GM19238 (cell line): Measurements from ENCODE around the gene FANCE.

Experiments used
- DNase-seq: peaks from one replicate; pipeline ENCODE4 v3.0.0; 2011; ENCODE audit warnings: low spot score; ENCODE audit not compliant: insufficient read length

Gene FANCE

DNA sequence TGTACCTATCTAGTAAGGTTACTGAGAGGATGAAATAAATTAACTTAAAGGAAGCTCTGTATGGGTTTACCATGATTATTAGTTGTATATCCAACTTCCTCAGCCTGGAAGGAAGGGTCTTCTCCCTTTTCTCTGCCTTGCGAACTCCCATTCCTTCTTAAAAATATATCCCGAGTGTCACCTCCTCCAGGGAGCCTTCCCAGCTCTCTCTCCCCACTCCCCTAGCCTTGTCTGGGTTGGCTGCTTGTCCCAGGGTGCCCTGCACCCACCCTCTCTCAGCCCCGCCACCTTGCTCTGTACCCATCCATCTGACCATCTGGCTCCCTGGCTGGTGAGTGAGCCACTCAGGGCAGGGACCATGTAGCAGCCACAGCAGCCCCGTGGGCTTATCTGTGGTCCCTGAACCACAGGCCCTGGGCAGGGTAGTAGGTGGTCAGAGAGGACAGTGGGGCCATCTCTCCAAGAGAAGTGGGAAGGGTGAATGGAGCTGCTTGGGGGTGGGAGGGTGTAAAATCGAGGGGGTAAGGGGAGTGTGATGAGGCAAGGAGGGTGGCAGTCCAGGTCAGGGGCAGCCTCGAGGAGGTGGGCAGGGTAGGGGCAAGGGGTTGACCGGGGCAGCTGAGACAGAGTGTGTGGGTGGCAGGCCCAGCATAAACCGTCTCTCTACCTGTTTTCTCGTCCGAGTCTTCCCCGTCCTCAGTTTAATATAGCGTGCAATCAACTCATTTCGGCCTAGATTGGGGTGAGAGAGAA, 31.9 kb downstream of the FANCE start:
- DNase-seq = no peak

- DNase-seq = no peak
Measured at GRCh38 chr6:35484921-35485392, 32.8 kb downstream of the FANCE start.

DNA sequence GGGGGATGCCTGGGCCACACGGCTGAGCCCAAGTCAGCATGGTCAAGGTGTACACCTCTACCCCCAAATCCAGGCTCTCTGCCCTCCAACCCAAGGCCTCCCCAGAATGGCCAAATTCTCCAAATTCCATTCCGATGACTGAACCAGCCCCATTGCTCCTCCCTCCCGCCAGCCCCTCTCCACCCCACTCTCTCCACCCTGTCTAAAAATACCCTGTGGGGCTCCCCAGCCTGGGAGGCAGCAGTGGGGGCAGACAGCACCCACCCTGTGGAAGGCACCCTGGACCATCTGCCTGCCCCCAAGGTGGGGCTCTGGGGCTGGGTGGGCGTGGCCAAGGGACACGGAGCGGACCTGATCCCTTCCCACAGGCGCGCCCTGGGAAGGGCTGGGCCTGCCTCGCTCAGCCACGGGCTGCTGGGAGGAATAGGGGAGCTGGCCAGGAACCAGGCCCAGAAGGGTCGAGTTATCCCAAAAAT, 33.3 kb downstream of the FANCE start:
- no peak for DNase-seq

DNA sequence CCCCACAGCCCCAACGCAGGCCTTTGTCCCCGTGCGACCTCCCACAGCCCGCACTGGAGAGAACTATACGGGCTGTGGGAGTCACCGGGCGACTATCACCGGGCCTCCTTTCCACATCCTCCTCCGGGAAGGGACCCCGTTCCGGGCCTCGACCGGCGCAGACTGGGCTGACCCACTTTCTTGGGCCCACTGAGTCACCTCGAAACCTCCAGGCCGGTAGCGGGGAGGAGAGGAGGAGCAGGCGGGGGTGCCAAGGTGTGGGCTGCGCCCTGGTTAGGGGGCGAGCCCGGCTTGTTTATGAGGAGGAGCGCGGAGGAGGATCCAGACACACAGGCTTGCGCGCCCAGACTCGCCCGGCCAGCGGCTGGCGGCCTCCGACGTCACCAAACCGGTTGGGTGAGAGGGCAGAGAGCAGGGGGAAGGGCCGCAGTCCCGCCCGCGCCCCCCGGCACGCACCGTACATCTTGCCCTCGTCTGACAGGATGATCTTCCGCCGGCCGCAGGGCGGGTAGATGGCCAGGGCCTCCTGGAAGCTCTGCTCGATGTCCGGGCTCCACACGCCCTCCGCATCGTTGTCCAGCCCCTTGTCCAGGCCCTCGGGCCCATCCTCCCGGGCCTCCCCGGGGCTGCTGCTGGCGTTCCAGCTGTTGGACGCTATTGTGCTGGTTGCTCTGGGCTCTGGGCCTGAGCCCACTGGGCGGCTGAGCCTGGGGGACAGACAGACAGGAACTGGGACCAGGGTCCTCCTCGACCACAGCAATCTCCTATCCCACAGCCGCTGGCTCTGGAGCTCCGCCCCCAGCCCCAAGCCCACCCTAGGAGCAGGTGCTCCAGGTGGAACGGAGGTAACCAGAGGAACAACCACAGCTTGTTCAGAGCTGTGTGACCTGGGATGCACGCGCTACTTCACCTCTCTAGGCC, 34.1 kb downstream of the FANCE start:
- DNase-seq = no peak

- no peak for DNase-seq
Measured at GRCh38 chr6:35487658-35488516, 35.7 kb downstream of the FANCE start.

GRCh38 chr6:35488517-35488862, 36.4 kb downstream of the FANCE start:
- no peak for DNase-seq

DNA sequence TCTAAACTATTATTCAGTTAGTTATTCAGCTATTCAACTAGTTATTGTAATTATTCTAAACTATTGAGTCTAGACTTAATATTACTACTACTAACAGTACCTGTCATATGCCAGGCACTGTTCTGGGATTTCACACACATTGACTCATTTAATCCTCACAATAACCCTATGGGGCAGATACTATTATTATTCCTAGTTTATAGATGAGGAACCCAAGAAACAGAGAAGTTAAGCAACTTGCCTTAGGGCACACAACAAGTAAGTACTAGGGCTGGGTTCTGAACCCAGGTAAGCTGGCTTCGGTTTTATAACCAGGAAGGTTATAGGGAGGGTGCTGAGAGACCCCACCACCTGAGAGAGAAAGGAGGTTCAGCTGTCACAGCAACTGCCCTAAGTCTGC, 36.9 kb downstream of the FANCE start:
- DNase-seq = no peak

DNA sequence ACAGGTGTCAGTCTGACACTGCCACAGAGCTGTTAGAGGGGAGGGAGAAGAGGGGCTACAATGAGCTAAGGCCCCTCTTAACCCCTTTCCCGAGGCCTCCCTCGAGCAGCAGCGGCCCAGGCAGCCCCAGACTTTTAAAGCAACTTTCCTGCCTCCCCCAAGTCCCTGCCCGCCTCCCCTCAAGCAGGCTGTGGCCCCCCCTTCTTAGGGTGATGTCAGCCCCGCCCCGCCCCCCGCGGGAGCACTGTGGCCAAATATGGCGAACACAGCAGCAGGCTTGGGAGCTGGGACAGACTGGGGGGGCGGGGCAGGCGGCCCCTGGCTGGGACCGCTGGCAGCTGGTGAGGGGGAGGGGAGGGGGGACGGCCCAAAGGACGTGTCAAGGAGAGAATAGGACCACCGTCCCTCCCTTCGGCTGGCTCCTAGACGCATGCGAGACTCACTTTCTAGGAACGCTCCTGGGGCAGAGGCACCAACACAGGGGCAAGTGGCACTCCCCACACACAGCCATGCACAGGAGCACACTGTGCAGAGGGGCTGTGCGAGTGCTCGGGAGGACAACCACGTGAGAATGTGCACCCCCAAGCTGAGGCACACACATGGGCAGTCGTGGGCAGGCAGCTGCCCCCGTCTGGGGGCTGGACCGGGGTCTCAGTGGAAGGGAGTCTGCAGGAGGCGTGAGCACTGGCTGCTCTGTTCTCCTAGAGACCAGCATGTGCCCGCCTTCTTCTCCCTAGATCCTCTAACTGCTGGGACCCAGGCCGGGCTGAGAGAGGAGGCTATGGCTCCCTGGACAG, 38.1 kb downstream of the FANCE start:
- no peak for DNase-seq

DNA sequence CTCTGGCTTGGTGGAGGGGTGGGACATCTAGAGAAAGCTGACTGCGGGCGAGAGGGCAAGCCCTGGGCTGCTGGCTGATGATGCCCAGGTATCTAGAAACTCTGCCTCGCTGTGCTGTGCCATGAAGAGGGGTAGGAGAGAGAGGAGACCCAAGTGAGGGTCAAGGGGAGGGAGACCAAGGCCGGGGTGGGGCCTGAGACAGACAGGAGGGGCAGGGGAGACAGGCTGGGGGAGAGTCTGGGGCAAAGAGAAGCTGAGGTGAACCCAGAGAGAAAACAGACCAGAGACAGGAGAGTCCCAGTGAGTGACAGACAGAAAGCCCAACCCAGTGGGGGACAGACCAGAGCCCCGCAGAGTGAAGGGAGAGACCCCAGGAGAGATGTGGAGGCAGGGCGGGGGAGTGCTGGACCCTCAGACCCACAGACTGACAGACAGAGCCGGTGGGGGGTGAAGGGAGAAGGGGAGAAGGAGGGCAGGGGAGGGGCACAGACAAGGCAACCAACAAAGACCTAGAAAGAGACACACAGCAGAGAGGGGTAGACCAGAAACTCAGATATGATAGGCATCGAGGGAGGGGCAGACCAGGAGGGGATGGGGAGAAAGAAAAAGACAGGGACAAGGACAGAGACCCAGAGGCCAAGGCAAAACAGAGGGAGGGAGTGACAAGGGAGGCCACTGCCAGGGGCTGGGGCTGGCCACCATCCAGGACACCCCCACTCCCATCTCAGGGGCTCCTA, 38.9 kb downstream of the FANCE start:
- DNase-seq = no peak

DNA sequence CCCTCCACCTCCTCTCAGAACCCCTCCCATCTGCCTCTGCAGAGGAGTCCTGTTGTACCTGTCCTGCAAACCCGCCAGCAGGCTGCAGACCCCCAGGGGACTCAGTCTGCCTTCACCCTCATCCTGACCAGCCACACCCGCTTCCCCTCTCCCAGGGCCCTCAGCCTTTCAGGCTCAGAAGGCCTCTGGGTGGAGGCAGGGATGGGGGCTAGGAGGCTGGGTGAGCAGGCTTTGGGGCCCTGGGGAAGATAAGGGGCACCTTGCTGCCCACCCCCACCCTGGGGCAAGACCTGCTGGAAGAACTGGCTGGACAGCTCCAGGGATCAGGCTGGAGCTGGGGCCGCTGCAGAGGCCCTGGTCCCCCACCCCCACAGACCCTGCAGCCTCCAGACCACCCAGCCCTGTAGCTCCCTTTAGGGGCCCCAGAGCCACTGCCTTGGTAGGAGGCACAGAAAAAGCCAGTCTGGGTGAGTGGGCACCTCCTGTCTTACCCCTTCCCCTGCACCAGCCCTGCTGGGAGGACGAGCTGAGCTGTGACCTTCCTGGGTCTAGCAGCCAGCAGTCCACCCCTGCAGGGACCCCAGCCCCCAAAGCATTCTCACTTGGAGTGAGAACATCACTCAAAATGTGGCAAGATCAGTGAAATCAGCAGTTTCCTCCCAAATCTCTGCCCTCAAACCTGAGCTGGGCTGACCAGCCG, 39.6 kb downstream of the FANCE start:
- DNase-seq = no peak

- DNase-seq = no peak
Measured at GRCh38 chr6:35492258-35492973, 40.3 kb downstream of the FANCE start.

DNA sequence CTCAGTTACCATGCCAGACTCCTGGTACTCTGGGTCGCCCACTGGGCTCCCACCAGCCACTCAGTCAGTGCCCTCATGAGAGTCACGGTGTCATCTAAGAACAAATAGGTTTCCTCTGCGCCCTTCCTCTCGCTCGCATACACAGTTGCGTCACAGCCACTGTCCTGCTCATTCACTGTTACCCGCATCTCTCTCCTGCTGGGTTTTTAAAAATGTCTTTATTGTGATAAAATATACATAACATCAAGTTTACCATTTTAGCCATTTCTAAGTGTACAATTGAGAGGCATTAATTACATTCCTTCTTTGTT, 40.8 kb downstream of the FANCE start:
- no peak for DNase-seq

DNA sequence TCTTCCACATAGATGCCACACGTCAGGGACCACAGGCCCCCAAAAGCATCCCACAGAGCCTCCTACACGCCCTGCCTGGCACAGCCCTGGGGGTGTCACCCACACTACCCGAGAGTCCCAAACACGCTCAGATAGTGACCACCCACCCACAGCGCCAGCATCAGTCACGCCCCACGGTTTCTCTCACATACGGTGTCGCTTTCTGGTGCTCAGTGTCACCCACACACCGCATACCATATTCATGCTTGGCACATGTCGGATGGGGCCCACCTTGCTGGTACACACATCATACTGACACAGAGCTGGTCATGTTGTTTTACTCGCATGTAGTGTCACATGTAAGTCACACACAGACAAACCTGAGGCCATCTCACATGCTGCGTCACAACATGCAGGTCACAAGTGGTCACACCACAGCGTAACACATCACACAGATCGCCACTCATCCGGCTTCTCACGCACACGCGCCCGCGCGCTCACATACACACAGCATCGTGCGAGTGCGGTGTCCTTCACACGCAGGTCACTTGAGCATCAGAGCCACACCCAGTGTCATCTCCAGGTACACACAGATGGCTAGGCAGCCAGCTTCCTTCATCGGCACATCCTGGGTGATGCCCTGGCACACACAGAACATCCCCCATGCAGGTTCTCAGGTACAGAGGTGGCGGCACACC, 41.3 kb downstream of the FANCE start:
- DNase-seq = no peak

DNA sequence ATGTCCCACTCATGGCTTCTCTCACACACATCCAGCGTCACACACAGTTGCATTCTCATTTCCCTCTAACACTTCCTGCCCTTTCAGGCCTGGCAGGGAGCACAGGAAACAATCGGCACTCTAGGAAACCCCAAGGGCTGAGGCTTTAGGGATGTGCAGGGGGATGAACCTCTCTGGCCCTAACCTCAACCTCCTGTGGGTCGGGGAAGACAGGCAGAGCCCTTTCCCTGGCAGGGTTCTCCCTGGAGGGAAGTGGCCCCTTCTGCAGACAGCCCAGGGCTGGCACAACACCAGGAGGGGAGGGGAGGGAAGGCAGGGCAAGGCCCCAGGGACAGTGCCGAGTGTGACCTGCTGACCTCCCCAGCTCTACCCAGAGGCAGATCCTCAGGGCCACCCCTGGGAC, 42.0 kb downstream of the FANCE start:
- DNase-seq = no peak

GRCh38 chr6:35495258-35496035, 43.3 kb downstream of the FANCE start:
- DNase-seq = no peak

GRCh38 chr6:35496036-35496840, 44.1 kb downstream of the FANCE start:
- no peak for DNase-seq
